HG03097 (cell line): Measurements from ENCODE around the gene ILDR1.

Experiments used
- ATAC-seq: cut with Tn5 transposase; IDR thresholded peaks from one replicate; pipeline ENCODE4 v1.9.1; 2021; ENCODE audit not compliant: unreplicated experiment, low FRiP score

Gene ILDR1

GRCh38 chr3:121995161-121996137 lies 26.6 kb downstream of the ILDR1 start:
- no peak for ATAC-seq

- no peak for ATAC-seq
Measured at GRCh38 chr3:121994551-121994950, 27.5 kb downstream of the ILDR1 start.

GRCh38 chr3:121992601-121993560 lies 29.2 kb downstream of the ILDR1 start:
- no peak for ATAC-seq

- ATAC-seq: no peak
Measured at GRCh38 chr3:121989943-121990342, 32.1 kb downstream of the ILDR1 start.

GRCh38 chr3:121988146-121988545 lies 33.9 kb downstream of the ILDR1 start:
- ATAC-seq: no peak

GRCh38 chr3:121985846-121986245 lies 36.2 kb downstream of the ILDR1 start:
- no peak for ATAC-seq

- no peak for ATAC-seq
Measured at GRCh38 chr3:121981473-121981872, 40.6 kb downstream of the ILDR1 start.

- ATAC-seq: no peak
Measured at GRCh38 chr3:121980450-121980796, 41.6 kb downstream of the ILDR1 start.

GRCh38 chr3:121979734-121980449 lies 42.2 kb downstream of the ILDR1 start:
- ATAC-seq: no peak

- no peak for ATAC-seq
Measured at GRCh38 chr3:121979246-121979645, 42.8 kb downstream of the ILDR1 start.

GRCh38 chr3:121976727-121977126 lies 45.3 kb downstream of the ILDR1 start:
- no peak for ATAC-seq

GRCh38 chr3:121975702-121976302 lies 46.2 kb downstream of the ILDR1 start:
- no peak for ATAC-seq

GRCh38 chr3:121974601-121975111 lies 47.4 kb downstream of the ILDR1 start:
- ATAC-seq: no peak

GRCh38 chr3:121970047-121970446 lies 52.0 kb downstream of the ILDR1 start:
- ATAC-seq: no peak

GRCh38 chr3:121969631-121970030 lies 52.4 kb downstream of the ILDR1 start:
- no peak for ATAC-seq

GRCh38 chr3:121963608-121964007 lies 58.4 kb downstream of the ILDR1 start:
- no peak for ATAC-seq

GRCh38 chr3:121962443-121962842 lies 59.6 kb downstream of the ILDR1 start:
- ATAC-seq: no peak

- no peak for ATAC-seq
Measured at GRCh38 chr3:121961283-121961682, 60.8 kb downstream of the ILDR1 start.

- no peak for ATAC-seq
Measured at GRCh38 chr3:121958801-121959200, 63.2 kb downstream of the ILDR1 start.
